Neural progenitor cell (in vitro differentiated cells): ENCODE results near the gene NPRL2. TPM values are rescaled to one million over a fixed set of nuclear protein-coding genes. Genes with fewer than 3 reads are reported as not detected.

ENCODE experiments used
- DNase-seq: peaks from one replicate; pipeline ENCODE4 v3.0.0-alpha.2; 2016; ENCODE audit warnings: low spot score
- H2AFZ ChIP-seq: fragments of 200-600 bp; sonication (generic); replicated peaks from 2 replicates; pipeline ENCODE4 v1.6.1; 2016; ENCODE audit warnings: antibody characterized with exemption
- H3F3A ChIP-seq: fragments of 200-600 bp; sonication (generic); 2 replicates; pipeline ENCODE4 v1.6.1; 2016; ENCODE audit warnings: antibody characterized with exemption, low read depth
- H3K27ac ChIP-seq: fragments of 200-600 bp; sonication (generic); 2 replicates; pipeline ENCODE4 v1.5.1; 2016; ENCODE audit warnings: mild to moderate bottlenecking
- H3K27me3 ChIP-seq: fragments of 200-600 bp; sonication (generic); 2 replicates; pipeline ENCODE4 v1.6.1; 2016; ENCODE audit warnings: mild to moderate bottlenecking, moderate library complexity
- H3K36me3 ChIP-seq: fragments of 200-600 bp; sonication (generic); 2 replicates; pipeline ENCODE4 v1.5.1; 2016
- H3K4me1 ChIP-seq: fragments of 200-600 bp; sonication (generic); 2 replicates; pipeline ENCODE4 v1.6.1; 2016; ENCODE audit warnings: mixed run types
- H3K4me2 ChIP-seq: fragments of 200-600 bp; sonication (generic); 2 replicates; pipeline ENCODE4 v1.6.1; 2016
- H3K4me3 ChIP-seq: fragments of 200-600 bp; sonication (generic); 2 replicates; pipeline ENCODE4 v1.5.1; 2016
- H3K79me2 ChIP-seq: fragments of 200-600 bp; sonication (generic); 2 replicates; pipeline ENCODE4 v1.6.1; 2016; ENCODE audit warnings: low read depth
- H3K9ac ChIP-seq: fragments of 200-600 bp; sonication (generic); 2 replicates; pipeline ENCODE4 v1.6.1; 2016
- H3K9me3 ChIP-seq: fragments of 200-600 bp; sonication (generic); 2 replicates; pipeline ENCODE4 v1.5.1; 2016; ENCODE audit warnings: low read depth
- H4K20me1 ChIP-seq: fragments of 200-600 bp; sonication (generic); 2 replicates; pipeline ENCODE4 v1.6.1; 2016; ENCODE audit warnings: low read depth
- H3K27ac Mint-ChIP-seq: 3 replicates; pipeline ENCODE4 v1.8.0; 2021; ENCODE audit warnings: mixed read lengths
- H3K27me3 Mint-ChIP-seq: 2 replicates; pipeline ENCODE4 v1.8.0; 2022; ENCODE audit warnings: low read depth, mild to moderate bottlenecking, inconsistent platforms, moderate library complexity, mixed read lengths; ENCODE audit not compliant: insufficient read depth
- H3K36me3 Mint-ChIP-seq: 3 replicates; pipeline ENCODE4 v1.8.0; 2021; ENCODE audit warnings: mixed read lengths
- H3K4me1 Mint-ChIP-seq: 3 replicates; pipeline ENCODE4 v1.8.0; 2021; ENCODE audit warnings: mixed read lengths
- H3K4me3 Mint-ChIP-seq: 3 replicates; pipeline ENCODE4 v1.8.0; 2021; ENCODE audit warnings: mild to moderate bottlenecking, moderate library complexity, mixed read lengths
- H3K9me3 Mint-ChIP-seq: 3 replicates; pipeline ENCODE4 v1.8.0; 2020; ENCODE audit warnings: mixed read lengths
- EZH2 ChIP-seq: fragments of 200-600 bp; sonication (generic); IDR thresholded peaks from 2 replicates; pipeline ENCODE4 v1.6.1; 2017; ENCODE audit warnings: antibody characterized with exemption, mild to moderate bottlenecking, moderate library complexity
- EZH2phosphoT487 ChIP-seq: fragments of 200-600 bp; sonication (generic); IDR thresholded peaks from 2 replicates; pipeline ENCODE4 v1.6.1; 2017; ENCODE audit warnings: antibody characterized with exemption
- total RNA-seq: library from RNA; depleted of rRNA; stranded (reverse); fragments of >200 nt; gene quantifications from 2 replicates; pipeline ENCODE4 v1.2.3, GENCODE V29; 2015; ENCODE audit warnings: low replicate concordance
- TF ChIP-seq, protein P1 (sequence below): fragments of 200-600 bp; sonication (generic); IDR thresholded peaks from 2 replicates; pipeline ENCODE4 v1.5.1; 2017; ENCODE audit warnings: antibody characterized with exemption, mild to moderate bottlenecking

The NPRL2 gene
- total RNA-seq, 1 donor from 2014 or later, result 15.5 TPM

DNA sequence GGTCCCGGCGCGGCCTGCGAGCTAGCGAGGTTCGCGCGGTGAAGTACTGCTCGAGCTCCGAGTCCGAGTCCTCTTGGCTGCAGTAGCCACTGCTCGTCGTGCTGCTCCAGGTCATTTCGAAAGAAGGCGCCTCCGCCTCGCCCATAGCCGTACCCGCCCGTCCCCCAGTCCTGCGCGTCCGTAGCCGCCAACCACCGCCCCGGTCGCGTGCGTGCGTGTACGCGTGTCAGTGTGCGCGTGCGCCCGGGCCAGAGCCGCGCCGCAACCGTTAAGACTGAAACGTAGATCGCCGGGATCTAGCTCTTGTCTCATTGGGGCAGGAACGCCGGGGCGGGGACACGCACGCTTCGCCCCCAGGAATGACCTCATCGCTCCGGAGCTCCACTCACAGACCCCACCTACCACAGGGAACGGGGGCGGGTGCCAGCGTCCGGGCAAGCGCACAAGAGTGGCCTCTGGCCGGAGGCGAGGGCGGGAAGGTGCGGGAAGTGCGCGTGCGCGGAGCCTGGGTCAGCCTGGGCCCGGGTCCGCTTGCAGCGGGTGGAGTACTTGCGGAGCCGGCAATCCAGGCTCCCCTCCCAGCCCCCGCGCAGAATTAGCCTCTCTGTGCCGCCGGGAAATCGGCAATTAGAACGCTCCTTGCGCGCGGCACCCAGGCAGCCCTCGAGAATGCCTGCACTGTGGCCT is 13.3 kb downstream of the NPRL2 start:
- Histone ChIP-seq H3K36me3 (no peaks in the 10 kb centered on the region), H3K4me1 (peaks cover 25% of the 10 kb centered on the region), H3K27ac (peak overlapping the region; percentile 70), H3K9ac (peak overlapping the region; percentile 81), H3K4me2 (peak overlapping the region; percentile 88), H3K27me3 (peaks cover 46% of the 10 kb centered on the region), H3K79me2 (peaks cover 40% of the 10 kb centered on the region), H3K4me3 (peak overlapping the region; percentile 83), H3K9me3 (no peaks in the 10 kb centered on the region), H3F3A (peaks cover 23% of the 10 kb centered on the region), H4K20me1 (peaks cover 32% of the 10 kb centered on the region), H2AFZ (peak overlapping the region; percentile 27)
- H3K9me3 Mint-ChIP-seq, result no peaks in the 10 kb centered on the region
- H3K36me3 Mint-ChIP-seq, result peaks cover 3% of the 10 kb centered on the region
- peak overlapping the region; percentile 98 for H3K4me3 Mint-ChIP-seq
- H3K27me3 Mint-ChIP-seq, result peaks cover 24% of the 10 kb centered on the region
- peak; percentile 99 for DNase-seq
- peaks cover 36% of the 10 kb centered on the region for H3K4me1 Mint-ChIP-seq
- TF ChIP-seq EZH2phosphoT487, result peak; percentile 4
- TF ChIP-seq, protein P1, sequence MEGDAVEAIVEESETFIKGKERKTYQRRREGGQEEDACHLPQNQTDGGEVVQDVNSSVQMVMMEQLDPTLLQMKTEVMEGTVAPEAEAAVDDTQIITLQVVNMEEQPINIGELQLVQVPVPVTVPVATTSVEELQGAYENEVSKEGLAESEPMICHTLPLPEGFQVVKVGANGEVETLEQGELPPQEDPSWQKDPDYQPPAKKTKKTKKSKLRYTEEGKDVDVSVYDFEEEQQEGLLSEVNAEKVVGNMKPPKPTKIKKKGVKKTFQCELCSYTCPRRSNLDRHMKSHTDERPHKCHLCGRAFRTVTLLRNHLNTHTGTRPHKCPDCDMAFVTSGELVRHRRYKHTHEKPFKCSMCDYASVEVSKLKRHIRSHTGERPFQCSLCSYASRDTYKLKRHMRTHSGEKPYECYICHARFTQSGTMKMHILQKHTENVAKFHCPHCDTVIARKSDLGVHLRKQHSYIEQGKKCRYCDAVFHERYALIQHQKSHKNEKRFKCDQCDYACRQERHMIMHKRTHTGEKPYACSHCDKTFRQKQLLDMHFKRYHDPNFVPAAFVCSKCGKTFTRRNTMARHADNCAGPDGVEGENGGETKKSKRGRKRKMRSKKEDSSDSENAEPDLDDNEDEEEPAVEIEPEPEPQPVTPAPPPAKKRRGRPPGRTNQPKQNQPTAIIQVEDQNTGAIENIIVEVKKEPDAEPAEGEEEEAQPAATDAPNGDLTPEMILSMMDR, result no peak
- H3K27ac Mint-ChIP-seq, result peak overlapping the region; percentile 96

DNA sequence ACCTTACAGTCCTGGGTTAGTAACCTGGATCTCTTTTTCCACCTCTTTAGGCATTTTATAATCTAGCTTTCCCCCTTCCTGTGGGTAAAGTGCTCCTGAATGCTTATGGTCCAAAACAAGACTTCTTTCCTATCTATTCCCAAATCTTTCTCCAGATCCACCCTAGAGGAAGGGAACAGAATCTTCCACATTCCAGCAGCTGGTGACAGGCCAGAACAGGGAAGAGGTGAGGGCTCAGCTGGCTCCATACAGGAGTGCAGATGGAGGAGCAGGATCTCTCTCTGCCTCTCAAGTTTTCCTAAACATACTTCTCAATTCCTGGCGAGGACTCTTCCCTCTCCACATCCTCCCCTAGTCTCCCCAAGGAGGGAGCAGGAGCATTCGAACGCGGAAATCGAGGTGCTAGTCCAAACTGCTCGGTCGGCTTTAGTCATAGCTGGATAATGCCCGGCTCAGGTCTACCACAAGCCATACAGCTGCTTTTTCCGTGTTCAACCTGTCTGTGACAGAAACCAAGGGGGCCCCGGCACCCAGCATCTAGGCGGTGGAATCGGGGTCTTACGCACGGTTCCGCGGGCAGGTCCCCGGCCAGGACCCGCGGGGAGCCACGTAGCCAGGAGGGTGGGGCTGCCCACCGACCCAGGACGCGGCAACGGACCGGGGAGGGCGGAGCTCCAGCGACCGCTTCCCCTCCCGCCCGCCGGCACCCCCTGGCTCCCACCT is 14.0 kb downstream of the NPRL2 start:
- Histone ChIP-seq H3F3A (peaks cover 23% of the 10 kb centered on the region), H3K79me2 (peaks cover 40% of the 10 kb centered on the region), H3K4me3 (peak overlapping the region; percentile 83), H2AFZ (no peak overlapping the region), H3K27ac (peak overlapping the region; percentile 70), H3K9ac (peak overlapping the region; percentile 81), H3K4me1 (peaks cover 25% of the 10 kb centered on the region), H3K27me3 (peaks cover 39% of the 10 kb centered on the region), H3K36me3 (no peaks in the 10 kb centered on the region), H3K4me2 (peak overlapping the region; percentile 88), H3K9me3 (no peaks in the 10 kb centered on the region), H4K20me1 (peaks cover 32% of the 10 kb centered on the region)
- peak; percentile 37 for DNase-seq
- H3K27me3 Mint-ChIP-seq, result peaks cover 24% of the 10 kb centered on the region
- peaks cover 3% of the 10 kb centered on the region for H3K36me3 Mint-ChIP-seq
- TF ChIP-seq EZH2phosphoT487, result no peak
- no peak for TF ChIP-seq EZH2
- TF ChIP-seq, protein P1, result peak; percentile 4
- H3K27ac Mint-ChIP-seq, result peak overlapping the region; percentile 82
- peak overlapping the region; percentile 98 for H3K4me3 Mint-ChIP-seq
- peaks cover 36% of the 10 kb centered on the region for H3K4me1 Mint-ChIP-seq
- no peaks in the 10 kb centered on the region for H3K9me3 Mint-ChIP-seq

DNA sequence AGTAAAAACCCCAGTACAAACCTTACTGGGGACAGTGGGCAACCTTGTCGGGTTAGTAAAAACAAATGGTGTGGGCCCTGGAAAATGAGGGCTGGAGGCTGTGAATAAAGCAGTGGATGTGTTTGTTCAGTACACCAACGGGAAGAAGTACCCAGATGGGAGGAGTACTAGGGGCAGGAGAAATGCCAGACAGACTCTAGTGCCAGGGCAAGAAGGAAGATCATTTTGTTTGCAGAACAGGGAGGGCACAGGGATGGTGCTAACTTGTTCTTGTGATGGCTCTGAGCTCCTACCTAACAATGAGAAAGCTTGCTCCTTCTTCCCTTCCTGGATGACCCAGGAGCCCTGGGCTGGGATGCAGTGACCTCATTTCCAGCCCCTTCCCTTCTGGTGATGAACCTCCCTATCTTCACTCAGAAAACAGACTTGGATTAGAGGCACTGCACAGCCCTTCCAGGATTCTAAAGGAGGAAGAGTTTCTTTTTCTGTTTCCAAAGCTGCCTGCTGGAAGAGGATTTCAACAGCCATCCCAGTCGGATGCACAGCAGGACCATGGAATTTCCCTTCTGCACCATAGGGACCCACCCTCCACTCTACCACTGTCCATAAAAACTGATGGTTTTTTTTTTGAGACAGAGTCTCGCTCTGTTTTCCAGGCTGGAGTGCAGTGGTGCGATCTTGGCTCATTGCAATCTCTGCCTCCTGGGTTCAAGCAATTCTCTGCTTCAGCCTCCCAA is 16.1 kb downstream of the NPRL2 start:
- Histone ChIP-seq H3K9me3 (no peaks in the 10 kb centered on the region), H3K27ac (no peak overlapping the region), H3K79me2 (peaks cover 40% of the 10 kb centered on the region), H3K4me2 (no peak overlapping the region), H3K4me1 (peaks cover 15% of the 10 kb centered on the region), H3K9ac (peak overlapping the region; percentile 37), H3K36me3 (no peaks in the 10 kb centered on the region), H3K4me3 (no peak overlapping the region), H2AFZ (no peak overlapping the region), H4K20me1 (peaks cover 32% of the 10 kb centered on the region), H3K27me3 (peaks cover 18% of the 10 kb centered on the region), H3F3A (peaks cover 28% of the 10 kb centered on the region)
- TF ChIP-seq, protein P1, result no peak
- TF ChIP-seq EZH2phosphoT487 (no peak), EZH2 (no peak)
- H3K27me3 Mint-ChIP-seq, result peaks cover 14% of the 10 kb centered on the region
- H3K27ac Mint-ChIP-seq, result no peak overlapping the region
- peaks cover 3% of the 10 kb centered on the region for H3K36me3 Mint-ChIP-seq
- peaks cover 31% of the 10 kb centered on the region for H3K4me1 Mint-ChIP-seq
- peak overlapping the region; percentile 31 for H3K4me3 Mint-ChIP-seq
- no peak for DNase-seq
- no peaks in the 10 kb centered on the region for H3K9me3 Mint-ChIP-seq
